ENCODE data around the gene KPNA2. TPM values are rescaled to one million over a fixed set of nuclear protein-coding genes. Genes with fewer than 3 reads are reported as not detected.

Gene KPNA2
- total and polyA plus RNA-seq, 9 of the 15 experiments (the other 6 are each of a cell fraction or from before 2014, with no cell fraction given), result 132 to 984 (median 241) TPM

DNA sequence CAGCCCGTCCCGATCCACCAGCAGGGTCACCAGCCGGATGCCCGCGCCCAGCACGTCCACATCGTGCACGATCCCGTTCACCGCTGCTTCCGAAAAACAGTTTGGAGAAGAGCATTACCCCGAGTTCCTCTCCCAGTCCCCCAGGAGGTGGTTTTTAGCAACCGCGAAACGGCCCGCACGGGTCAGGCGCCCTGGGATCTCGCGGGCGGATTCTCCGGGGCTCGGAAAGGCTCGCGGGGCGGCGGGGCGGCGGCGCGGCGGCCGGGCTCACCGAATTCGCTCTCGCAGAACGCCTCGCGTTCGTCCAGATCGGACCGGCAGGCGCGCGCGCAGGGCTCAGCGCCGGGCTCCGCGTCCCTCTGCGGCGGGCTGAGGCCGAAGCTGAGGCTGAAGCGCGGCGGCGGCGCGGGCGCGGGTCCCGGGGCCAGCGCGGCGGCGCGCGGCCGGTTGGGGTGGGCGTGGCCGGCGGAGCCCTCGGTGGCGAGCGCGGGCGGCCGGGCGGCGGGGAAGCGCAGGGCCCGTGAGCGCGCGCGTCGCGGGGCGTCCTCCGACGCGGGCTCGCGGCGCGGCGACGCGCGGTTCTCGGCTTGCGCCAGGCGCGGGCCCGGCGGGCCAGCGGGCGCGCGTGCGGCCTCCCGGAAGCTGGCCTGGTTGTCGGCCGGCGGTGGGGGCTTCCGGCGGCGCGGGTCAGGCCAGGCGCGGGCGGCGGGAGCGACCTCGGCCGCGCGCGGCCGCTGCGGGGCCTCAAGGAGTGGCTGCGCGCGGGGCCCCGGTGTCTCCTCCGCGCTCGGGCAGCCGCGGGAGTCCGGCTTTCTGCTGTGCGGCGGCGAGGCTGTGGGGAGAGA lies 42.2 kb upstream of the KPNA2 start (continued):
- TF ChIP-seq, protein P1, sequence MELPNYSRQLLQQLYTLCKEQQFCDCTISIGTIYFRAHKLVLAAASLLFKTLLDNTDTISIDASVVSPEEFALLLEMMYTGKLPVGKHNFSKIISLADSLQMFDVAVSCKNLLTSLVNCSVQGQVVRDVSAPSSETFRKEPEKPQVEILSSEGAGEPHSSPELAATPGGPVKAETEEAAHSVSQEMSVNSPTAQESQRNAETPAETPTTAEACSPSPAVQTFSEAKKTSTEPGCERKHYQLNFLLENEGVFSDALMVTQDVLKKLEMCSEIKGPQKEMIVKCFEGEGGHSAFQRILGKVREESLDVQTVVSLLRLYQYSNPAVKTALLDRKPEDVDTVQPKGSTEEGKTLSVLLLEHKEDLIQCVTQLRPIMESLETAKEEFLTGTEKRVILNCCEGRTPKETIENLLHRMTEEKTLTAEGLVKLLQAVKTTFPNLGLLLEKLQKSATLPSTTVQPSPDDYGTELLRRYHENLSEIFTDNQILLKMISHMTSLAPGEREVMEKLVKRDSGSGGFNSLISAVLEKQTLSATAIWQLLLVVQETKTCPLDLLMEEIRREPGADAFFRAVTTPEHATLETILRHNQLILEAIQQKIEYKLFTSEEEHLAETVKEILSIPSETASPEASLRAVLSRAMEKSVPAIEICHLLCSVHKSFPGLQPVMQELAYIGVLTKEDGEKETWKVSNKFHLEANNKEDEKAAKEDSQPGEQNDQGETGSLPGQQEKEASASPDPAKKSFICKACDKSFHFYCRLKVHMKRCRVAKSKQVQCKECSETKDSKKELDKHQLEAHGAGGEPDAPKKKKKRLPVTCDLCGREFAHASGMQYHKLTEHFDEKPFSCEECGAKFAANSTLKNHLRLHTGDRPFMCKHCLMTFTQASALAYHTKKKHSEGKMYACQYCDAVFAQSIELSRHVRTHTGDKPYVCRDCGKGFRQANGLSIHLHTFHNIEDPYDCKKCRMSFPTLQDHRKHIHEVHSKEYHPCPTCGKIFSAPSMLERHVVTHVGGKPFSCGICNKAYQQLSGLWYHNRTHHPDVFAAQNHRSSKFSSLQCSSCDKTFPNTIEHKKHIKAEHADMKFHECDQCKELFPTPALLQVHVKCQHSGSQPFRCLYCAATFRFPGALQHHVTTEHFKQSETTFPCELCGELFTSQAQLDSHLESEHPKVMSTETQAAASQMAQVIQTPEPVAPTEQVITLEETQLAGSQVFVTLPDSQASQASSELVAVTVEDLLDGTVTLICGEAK (IDR thresholded peaks at IDR 0.05), result no peak
- TF ChIP-seq, protein P1 (CRISPR knock-in tag; IDR thresholded peaks at IDR 0.05), result no peak
- TF ChIP-seq FOXM1 (IDR thresholded peaks at IDR 0.05; ENCODE audit: low read depth), result no peak
- TF ChIP-seq FOXM1 (CRISPR knock-in tag; IDR thresholded peaks at IDR 0.05; ENCODE audit: low read depth), result no peak
- TF ChIP-seq SMARCA4 (IDR thresholded peaks at IDR 0.05), result no peak
- TF ChIP-seq, protein P2, sequence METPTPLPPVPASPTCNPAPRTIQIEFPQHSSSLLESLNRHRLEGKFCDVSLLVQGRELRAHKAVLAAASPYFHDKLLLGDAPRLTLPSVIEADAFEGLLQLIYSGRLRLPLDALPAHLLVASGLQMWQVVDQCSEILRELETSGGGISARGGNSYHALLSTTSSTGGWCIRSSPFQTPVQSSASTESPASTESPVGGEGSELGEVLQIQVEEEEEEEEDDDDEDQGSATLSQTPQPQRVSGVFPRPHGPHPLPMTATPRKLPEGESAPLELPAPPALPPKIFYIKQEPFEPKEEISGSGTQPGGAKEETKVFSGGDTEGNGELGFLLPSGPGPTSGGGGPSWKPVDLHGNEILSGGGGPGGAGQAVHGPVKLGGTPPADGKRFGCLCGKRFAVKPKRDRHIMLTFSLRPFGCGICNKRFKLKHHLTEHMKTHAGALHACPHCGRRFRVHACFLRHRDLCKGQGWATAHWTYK (CRISPR knock-in tag; IDR thresholded peaks at IDR 0.05), result no peak
- no peak for TF ChIP-seq HDAC1 (IDR thresholded peaks at IDR 0.05)
- no peak for TF ChIP-seq SAP30 (IDR thresholded peaks at IDR 0.05; ENCODE audit: borderline replicate concordance, insufficient read depth, low read depth, low read length, poor library complexity, severe bottlenecking)
- TF ChIP-seq, protein P3, sequence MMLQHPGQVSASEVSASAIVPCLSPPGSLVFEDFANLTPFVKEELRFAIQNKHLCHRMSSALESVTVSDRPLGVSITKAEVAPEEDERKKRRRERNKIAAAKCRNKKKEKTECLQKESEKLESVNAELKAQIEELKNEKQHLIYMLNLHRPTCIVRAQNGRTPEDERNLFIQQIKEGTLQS (IDR thresholded peaks at IDR 0.05), result no peak
- TF ChIP-seq, protein P3 (CRISPR knock-in tag; conservative IDR thresholded peaks at IDR 0.05), result no peak
- no peak for TF ChIP-seq SMAD3 (CRISPR knock-in tag; conservative IDR thresholded peaks at IDR 0.05)
- TF ChIP-seq TOE1 (IDR thresholded peaks at IDR 0.05; ENCODE audit: borderline replicate concordance), result peak; percentile 46; the same call in 1 of the 2 replicates
- TF ChIP-seq TOE1 (CRISPR knock-in tag; IDR thresholded peaks at IDR 0.05; ENCODE audit: borderline replicate concordance, low read depth), result no peak
- TF ChIP-seq ZNF175 (CRISPR knock-in tag; IDR thresholded peaks at IDR 0.05; ENCODE audit: low read depth), result peak; percentile 96

All from K562 (cell line).